Amniotic stem cell (primary cell): Measurements from ENCODE around the gene SCFD2.

Experiments used
- DNase-seq: peaks from one replicate; lab custom pipeline; 2025; lab: John Stamatoyannopoulos, UW

Gene SCFD2

DNA sequence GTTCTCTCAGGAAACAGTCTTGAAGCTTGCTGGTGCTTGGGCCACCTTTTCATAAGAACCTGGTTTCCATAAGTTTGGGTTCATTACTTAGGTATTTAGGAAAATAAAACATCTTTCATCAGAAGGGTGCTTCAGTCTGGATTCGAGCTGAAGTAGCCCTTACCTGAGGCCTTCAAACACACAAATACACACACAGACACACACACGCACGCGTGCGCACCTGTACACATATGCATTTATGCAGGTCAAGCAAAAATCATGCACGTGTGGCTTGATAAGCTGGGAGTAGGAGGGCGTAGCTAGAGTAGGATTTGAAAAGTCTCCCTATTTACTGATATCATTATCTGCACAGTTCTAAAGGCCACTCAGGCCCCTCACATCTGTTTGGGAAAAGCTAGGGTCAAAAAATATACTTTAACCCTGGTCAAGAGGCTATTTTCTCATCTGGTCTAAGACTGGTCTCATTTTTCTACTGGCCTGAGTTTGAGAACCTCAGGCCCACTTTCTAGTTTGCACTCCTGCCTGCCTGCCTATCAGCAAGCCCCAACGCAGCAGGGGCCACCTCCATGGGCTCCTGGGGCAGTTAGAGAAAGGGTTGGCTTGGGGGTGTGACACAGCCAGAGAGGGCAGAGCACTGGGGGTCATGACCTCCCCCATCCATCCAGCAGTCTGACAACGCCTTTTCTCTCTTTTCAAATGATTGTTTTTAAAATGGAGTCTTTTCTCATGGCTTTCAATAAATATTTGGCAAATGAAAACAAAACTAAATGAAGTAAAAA lies 439.5 kb downstream of the SCFD2 start:
- no peak for DNase-seq

DNA sequence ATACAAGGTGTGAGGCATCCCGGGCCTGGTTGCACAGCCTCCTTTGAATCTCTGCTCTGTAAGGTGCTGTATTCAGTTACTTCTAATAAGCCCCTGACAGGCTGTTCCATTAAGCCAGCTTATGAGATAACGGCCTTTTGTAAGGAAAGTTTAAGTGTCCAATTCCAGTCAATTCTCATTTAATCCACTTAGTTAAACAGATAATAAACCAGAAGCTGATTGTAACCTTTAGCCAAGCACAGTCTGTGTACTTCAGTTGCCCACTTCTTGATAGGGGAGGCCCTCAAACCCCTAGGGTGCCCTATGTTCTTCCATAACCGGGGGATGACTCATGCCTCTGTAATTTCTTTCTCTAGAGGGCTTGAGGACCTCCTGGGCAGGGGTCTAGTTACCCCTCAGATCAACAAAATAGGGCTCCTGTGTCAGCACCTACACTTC lies 440.3 kb downstream of the SCFD2 start:
- no peak for DNase-seq

DNA sequence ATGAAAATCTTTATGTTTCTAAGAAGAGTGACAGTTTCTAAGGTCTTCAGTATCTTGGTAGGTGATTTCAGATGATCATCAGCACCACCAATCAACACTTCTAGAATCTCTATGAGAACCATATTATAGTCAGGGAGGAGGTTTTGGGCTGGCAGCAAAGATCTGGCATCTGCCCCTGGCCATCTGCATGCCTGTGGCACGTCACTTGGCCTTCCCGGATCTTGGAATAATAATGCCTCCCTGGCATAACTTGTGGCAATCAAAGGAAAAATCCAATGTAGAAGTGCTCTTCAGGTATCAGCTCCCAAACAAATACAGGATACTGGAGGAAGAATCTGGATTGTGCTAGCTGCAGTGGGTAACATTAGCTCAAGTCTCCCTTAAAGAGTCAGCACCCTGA lies 446.4 kb downstream of the SCFD2 start:
- DNase-seq, result no peak

DNA sequence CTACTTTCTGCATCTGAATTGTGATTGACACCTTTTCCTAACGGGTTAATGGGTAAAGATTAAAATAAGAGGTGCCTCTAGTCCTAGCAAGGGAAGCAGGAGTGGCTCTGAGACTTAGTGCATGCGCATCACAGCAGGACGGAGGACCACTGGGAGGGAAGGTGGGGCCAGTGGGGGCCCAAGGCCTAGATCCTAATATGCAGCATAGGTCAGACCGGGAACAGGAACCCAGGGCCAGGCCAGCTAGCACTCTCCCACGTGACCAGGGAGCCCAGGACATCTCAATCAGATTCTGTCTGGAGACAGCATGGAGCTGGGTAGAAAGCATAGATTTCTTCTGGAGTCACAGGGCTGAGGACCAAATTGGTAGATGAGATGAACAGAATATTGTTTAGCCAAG lies 448.0 kb downstream of the SCFD2 start:
- no peak for DNase-seq

DNA sequence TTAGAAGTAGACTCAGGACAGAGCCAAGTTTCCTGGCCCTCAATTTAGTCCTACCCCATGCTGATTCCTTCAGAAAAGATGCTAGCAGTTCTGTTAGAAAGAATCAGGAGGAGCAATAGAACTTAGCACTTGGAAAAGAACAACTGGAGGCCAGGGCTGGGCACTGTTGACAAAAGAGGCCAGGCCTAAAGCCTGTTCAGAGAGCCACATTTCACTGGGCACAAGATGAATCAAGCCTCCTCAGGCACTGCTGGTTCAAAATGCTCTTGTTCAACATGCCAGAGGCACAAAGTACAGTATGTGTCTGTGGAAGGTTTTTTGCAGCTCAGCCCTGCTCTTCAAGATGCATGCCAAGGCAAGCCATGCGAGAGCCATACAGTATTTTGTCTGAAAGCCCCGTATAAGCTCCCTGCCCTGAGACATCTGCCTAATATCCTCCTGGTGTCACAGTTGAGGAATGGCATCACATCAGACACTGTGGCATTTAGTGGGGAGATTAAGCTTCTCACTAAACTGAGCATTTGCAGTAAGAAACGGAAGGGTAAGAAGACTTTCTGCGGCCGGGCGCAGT lies 450.0 kb downstream of the SCFD2 start:
- no peak for DNase-seq

DNA sequence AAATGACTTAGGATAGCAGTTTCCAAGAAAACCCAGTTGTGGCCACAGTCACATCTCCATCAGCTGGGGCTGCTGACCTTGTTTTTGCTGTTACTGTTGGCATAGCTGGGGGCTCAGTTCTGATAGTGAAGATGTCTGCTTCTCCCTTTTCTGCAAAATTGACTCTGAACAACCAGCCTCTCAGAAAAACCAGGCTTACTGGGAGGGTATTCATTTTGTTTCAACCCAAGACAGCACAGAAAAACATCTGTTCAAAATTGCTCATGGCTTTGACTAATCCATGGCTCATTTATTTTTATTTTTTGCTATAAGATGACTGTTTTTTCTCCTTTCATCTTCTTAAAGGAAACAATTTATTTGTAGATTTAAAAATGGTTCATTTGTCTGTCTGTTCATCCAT lies 450.7 kb downstream of the SCFD2 start:
- DNase-seq, result no peak

DNA sequence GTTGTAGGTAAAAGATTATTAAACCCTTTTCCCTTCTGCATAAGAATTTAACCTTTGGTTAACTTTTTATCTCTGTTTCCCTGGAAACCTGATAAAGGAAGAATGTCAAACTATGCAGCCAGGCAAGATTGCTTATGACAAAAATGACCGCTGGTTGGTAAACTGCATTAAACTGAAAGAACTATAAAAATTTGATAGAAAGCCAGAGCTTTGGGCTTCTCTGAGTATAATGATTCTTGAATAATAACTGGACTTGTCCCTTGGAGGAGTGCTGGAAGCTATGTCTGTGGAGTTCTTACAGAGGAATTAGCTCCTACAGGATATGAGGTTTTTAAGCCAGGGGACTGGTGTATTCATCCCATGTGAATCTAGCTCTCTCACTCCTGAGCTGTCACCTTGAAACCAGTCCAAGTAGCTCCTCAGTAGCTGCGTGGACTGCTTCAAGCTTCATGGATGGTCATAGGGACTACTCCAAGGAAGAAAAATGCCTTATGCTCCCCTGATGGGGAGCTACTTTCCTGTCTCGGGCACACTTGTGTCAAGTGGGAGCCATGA lies 451.7 kb downstream of the SCFD2 start:
- DNase-seq, result peak; percentile 32

DNA sequence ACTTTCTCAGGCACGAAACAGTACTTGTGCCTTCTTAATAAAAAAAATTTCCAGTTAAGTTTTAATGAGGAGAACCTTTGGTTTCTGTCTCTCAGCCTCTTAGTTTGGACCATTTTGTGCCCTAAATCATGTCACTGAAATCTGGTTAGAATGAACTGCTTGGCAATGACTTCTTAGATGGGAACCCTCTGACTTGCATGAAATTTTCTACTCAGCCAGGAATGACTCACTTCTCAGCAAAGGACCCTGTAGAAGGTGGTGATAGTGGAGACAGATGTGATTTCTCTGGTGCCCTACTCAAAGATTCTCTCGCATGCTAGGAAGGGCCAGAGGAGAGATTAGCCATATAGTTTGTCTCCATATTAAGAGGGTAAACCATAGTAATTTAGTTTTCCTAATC lies 453.3 kb downstream of the SCFD2 start:
- DNase-seq, result no peak

DNA sequence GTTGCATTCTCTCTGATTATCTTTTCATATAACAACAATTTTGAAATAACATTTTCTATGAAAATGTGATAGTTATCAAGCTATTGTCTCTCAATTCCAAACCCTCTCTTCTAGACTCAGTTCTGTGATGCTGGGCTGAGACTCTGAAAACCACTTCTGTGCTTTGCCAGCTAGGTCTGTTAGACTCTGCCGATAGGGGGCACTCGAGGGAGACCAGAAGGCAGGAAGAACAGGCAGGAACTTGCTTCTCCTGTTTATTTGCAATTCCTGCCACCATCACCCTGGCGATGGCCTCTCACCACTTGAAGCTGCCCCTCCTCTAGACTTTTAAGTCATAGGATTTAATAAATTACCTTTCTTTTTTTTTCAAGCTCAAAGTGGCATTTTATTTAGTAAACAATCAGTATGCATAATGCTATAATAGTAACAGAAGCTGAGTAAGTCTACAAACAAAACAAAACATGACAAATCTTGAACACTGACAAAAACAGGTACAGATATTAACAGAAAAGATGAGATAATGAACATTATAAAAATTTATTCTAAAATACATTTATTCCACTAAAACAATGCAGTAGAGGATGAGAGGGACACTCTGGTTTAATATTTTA lies 454.1 kb downstream of the SCFD2 start:
- DNase-seq, result peak; percentile 9

DNA sequence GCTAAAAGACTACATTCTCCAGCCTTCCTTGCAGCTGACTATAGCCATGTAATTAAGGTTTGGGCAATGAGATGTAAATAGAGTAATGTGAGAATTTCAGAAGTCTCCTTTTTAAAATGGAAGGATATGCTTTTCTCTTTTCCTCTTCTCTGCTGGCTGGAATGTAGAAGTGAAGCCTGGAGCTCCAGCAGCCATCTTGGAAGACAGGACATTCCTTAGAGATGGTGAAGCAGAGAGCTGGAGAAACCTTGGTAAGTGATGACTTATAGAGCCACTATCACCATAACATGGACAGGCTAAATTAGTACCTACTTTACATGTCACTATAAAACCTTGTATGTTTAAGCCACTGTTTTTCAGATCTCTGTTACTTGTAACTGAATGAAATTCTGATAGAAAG lies 455.7 kb downstream of the SCFD2 start:
- no peak for DNase-seq

DNA sequence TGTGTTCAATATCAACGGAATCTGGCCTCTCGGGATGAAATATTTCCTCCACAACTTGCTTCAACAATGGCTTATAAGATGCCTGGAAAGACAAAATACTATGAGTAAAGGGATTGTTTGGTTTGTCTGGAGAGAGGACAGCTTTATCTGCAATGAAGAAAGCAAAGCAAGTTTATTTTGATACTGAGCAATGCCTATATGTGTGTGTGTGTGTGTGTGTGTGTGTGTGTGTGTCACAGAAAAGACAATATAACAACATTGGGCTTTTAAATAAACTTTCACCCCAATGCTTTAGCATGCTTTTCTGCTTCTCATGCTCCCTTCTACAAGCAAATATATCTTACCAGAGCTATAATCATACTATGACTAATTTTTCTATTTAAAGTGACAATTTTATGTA lies 458.4 kb downstream of the SCFD2 start:
- DNase-seq, result no peak

DNA sequence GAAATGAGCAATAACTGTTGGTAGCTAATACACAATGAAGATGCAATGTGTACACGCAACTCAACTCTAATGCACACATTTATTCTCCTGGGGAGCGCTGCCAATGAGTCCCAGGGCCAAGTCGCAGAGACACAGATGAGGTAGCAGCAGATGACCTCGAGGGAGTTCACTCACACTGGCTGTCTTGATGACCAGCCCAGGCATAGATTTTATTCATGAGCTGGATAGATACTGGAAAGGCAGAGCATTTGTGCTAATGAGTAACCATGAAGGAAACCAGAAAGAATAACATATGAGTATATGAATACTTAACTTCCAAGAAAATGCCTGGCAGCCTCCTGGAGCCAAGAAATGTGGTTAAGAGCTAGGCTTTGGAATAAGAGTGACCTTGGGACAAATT lies 461.4 kb downstream of the SCFD2 start:
- no peak for DNase-seq

DNA sequence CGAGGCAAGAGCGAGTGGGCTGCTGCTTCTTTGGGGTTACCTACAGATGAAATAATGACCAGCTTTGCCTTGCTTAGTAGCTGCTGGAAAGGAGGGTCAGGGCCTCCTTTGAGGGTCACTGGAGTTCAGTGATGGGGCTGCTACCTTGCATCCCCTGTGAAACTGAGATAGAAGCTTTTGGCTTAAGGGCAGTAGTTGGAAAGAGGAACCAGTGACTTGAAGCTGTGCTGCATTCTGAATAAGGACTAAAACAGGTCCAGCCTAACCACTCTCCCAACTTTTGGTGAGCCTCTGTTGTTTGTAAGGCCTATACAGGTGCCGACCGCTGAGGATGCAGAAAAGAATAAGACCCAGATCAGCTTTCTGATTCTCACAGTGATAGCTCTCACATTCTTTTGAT lies 462.6 kb downstream of the SCFD2 start:
- DNase-seq, result no peak

DNA sequence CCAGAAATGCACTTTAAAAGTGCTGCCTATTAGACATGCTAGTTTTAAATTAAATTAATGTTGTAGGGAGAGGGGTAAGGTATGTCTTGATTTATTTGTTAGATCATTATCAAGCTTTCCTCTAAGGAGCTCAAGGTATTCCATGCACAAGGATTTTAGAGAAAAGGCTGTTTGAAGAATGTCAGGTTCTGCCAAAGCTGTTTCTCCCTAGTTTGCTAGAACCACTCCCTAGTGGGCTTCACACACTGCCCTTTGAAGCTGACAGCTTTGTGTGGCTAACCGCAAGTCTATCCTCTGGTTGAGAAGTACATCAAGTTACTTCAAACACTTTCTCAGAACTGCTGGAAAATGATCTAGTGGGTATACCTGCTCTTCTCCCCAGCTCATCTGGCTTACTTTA lies 471.4 kb downstream of the SCFD2 start:
- DNase-seq, result no peak

DNA sequence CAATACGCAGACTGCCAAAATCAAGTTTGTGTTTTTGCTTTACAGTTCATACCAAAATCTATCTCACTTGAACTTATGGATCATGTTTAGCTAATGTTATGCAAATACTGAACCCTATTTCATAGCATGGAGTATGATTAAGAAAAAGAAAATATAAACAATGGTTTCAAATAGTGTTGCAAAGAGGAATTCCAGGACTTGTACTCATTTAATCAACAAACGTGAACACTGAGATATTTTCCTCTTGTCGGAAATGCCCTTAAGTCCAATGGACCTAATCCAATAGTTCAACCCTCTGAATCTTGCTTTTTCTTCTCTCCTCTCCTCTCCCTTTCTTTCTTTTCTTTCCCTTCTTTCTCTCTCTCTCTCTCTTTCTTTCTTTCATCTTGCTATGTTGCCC lies 473.0 kb downstream of the SCFD2 start:
- DNase-seq, result no peak

DNA sequence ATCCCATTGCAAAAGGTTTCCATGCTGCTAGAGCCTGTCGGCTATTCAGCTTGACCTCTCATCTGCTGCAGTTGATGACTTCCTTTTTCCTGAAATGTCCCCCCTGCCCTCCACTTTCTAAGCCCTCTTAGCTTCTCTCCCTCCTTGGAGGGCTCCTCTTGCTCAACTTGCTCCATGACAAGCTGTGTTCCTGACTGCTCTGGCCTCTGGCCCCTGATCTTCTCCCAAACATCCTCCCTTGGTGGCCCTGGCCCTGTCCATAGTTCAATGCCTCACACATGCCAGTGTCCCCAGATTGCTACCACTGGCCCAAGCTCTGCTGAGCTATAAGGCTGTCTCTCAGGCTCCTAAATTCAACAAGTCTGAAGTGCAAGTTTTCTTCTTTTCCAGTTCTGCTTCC lies 474.1 kb downstream of the SCFD2 start:
- no peak for DNase-seq

DNA sequence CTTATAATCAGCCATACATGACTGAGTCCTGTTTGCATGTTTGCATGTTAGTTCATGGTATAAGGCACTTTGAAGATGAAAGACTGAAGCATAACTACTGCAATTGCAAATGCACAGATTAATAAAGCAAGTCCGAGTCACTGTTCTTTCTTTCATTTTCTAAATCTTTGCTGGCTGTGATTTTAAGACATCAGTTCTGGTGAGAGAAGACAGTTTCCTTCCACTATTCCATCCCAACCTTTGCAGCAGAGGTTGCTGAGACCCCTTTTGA lies 475.4 kb downstream of the SCFD2 start:
- no peak for DNase-seq

DNA sequence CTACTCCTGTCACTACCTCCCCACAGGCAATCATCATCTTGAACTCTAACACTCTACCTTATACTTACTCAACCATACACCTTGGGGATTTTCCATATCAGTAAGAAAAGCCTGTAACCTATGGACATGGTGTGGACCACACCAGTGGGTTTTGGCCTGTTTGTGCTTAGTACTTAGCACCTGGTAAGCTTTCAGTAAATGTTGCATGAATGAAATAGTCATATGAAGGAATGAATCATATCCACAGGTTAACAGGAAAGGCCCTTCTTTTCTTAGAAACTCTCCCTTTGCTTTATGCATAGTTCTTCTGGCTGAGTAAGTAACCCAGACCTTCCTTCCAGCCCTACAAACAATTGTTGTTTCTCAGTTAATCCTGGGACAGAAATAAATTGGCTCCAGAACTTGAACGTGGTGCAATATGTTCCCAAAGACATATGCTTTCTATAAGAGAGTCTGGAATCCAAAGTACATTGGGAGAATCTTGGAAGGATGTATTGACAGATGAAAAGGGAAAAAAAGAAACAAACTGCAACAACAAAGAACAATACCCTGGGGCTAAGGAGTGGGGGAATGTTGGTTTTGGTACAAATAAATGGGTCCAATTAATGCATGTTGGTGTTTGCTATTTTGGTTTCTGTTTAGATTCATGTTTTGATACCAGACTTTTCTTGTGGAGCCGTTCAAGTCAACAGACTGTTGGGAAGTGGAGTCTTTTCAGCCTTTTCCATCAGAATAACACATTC lies 475.9 kb downstream of the SCFD2 start:
- no peak for DNase-seq

DNA sequence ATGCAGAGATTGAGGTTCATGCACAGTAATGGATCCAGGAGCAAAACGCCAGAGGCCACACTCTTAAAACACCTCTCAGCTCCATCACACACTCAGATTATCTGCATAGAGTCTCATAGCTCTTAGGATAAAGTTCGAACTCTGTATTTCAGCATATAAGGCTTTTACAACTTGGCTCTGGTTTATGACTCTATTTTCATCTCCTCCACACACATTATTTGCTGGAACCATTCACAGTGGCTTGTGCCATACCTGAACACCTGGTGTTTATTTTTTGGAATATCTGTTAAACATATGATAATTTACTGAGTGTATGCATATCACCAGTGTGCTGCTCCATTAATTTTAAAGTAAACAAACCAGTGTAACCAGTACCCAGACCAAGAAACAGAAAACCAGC lies 476.5 kb downstream of the SCFD2 start:
- DNase-seq, result no peak

DNA sequence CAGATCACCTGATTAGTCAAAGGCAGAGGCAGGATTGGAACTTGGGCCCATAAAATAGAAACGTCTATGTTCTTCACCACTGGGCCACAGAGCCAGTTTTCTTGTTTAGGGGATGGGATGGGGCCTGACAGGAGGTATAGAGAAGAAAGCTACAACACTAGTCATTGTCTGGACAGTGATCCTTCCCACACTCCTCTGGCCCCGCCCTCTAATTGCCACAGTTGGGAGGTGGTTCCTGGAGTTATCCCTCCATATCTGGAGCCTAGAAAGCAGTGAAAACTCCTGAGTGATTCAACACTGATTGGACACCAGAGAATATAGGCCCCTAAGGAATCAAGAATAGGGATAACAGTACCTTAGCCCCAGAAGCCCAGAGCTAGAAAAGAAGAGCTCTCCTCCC lies 480.9 kb downstream of the SCFD2 start:
- DNase-seq, result no peak

DNA sequence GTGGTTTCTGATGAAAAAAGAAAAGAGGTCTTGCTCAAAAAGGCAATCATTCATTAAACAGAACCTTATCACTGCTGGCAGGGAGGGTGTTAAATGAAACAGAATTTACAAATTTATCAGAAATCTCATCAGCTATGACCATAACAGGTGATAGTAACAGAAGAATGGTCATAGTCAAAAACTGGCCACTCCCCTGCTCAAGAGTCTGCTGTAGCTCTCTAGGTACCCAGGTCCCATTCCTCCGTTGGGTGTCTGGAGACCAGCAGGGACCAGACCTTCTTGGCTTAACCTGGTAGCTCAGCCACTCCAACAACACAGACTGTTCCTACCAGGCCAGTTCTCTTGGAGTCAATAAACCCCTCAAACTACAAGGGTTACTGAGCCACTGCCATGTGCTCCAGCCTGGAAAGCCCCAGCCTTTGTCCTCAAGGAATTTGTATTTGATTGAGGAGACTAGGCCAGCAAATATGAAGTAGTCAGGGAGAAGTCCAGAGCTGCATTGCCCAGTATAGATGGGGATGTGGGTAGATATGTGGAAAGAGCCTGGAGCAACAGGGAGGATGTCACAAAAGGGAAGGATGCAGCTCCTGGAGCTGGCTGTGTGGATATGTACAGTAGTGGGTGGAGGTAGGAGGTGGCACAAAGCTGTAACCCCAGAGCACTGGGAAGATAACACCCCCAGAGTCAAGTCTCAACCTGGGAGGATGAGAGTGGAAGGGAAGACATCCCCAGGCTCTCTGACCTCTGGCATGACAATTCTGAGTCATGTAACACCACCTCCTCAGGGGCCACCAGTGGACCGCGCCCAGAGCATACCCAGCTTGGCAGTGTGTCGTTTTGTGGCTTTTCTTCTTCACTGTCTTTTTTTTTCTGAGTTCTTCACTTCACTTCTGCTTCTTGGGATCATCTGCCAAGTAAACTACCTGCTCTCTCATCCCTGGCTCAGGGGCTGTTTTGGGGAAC lies 481.9 kb downstream of the SCFD2 start:
- no peak for DNase-seq

DNA sequence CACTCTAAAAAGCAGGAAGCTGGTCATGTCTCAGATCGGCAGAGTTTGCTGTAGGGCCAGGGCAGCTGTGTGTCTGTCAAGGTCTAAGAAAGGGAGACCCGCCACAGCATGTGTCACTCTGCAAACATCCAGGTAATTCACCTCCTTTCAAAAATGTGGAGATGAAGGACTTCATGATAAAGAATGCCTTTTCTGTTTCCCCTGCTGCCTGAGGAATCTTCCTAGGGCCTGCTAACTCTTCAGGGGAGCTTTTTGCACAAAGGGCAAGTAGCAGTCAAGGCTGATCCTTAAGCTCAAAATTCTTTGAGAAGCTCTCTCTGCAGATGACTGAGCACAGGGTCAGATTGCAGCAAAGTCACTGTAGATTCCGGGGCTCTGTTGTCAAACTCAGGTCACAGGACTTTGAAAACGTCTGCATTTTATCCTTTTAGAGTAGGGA lies 482.7 kb downstream of the SCFD2 start:
- DNase-seq, result no peak
